Measurements from ENCODE around the gene CTSO. TPM values are rescaled to one million over a fixed set of nuclear protein-coding genes. Genes with fewer than 3 reads are reported as not detected.
A peak's percentile ranks its signal among the peaks of the same experiment; 100 is the strongest.

CTSO gene
- polyA plus RNA-seq, 2 of the 4 experiments (the other 2 are of a cell fraction): 0.81 to 2.0 TPM

GRCh38 chr4:155891058-155891457, 62.6 kb downstream of the CTSO start (continued):
- TF ChIP-seq MYC (IDR thresholded peaks at IDR 0.05; ENCODE audit: borderline replicate concordance, low read length): no peak
- TF ChIP-seq REST (IDR thresholded peaks at IDR 0.05): no peak
- no peak for TF ChIP-seq JUNB (IDR thresholded peaks at IDR 0.05)
- TF ChIP-seq FOSL2 (IDR thresholded peaks at IDR 0.05): no peak
- TF ChIP-seq FOSL2 (CRISPR knock-in tag; IDR thresholded peaks at IDR 0.05): no peak
- no peak for TF ChIP-seq PHF8 (IDR thresholded peaks at IDR 0.05; ENCODE audit: borderline replicate concordance, low read depth)

- Histone ChIP-seq H3K4me1 (0 out of 3 replicates have a peak, but pooled peaks cover 6% of the 10 kb centered on the region), H3K4me2 (no peak overlapping the region), H3K9me3 (no peaks in the 10 kb centered on the region), H3K27ac (no peak overlapping the region), H3K4me3 (no peak overlapping the region)
- POLR2A ChIA-PET: interaction anchor here (0.6 kb wide), 1 partner anchor 37 kb away, joined by 3 read pairs; no protein-coding TSS in a partner anchor
- CTCF ChIA-PET: no interaction called here
- no peak for DNase-seq (ENCODE audit: low read depth in 1 of 2, low spot score in 1 of 2)
- 72% methylated on average over 2 of the region's 2 CpGs for WGBS (ENCODE audit: missing lambda C conversion rate)
- TF ChIP-seq KDM5A (IDR thresholded peaks at IDR 0.05) (no peak), HOXB13 (CRISPR knock-in tag; IDR thresholded peaks at IDR 0.05; ENCODE audit: low read depth) (no peak), CTCF (IDR thresholded peaks at IDR 0.05) (no peak), GATA3 (IDR thresholded peaks at IDR 0.05; ENCODE audit: borderline replicate concordance) (no peak), NPAS2 (CRISPR knock-in tag; IDR thresholded peaks at IDR 0.05; ENCODE audit: borderline replicate concordance) (no peak), BCL3 (IDR thresholded peaks at IDR 0.05) (no peak)
- no peak for ATAC-seq
- no peak for FAIRE-seq
Measured at GRCh38 chr4:155889946-155890345, 63.7 kb downstream of the CTSO start.

- 0 out of 3 replicates have a peak overlapping the region, but pooled peaks have one; percentile 5 for H3K4me2 ChIP-seq
- CTCF ChIA-PET: interaction anchor here (0.6 kb wide), 1 partner anchor 64 kb away, joined by 3 read pairs; no protein-coding TSS in a partner anchor
- no peak overlapping the region for H3K27ac ChIP-seq
- 16% methylated on average over 5 of the region's 5 CpGs for WGBS (ENCODE audit: missing lambda C conversion rate)
- DNase-seq (ENCODE audit: low read depth in 1 of 2, low spot score in 1 of 2) (peak in 1 of 2 experiments; percentile 9), ATAC-seq (no peak), FAIRE-seq (no peak)
- H3K4me3 ChIP-seq: no peak overlapping the region
- POLR2A ChIA-PET: interaction anchor here (0.6 kb wide), 1 partner anchor 38 kb away, joined by 3 read pairs; no protein-coding TSS in a partner anchor
- no peaks in the 10 kb centered on the region for H3K9me3 ChIP-seq
- TF ChIP-seq FOSL2 (IDR thresholded peaks at IDR 0.05) (no peak), FOSL2 (CRISPR knock-in tag; IDR thresholded peaks at IDR 0.05) (peak; percentile 31; the same call in 1 of the 2 replicates), REST (IDR thresholded peaks at IDR 0.05) (no peak)
- 0 out of 3 replicates have a peak, but pooled peaks cover 6% of the 10 kb centered on the region for H3K4me1 ChIP-seq
Measured at GRCh38 chr4:155889031-155889793, 64.5 kb downstream of the CTSO start.
